Right atrium auricular region (tissue), 2 donors: ENCODE data around the gene NUP62. TPM values are rescaled to one million over a fixed set of nuclear protein-coding genes. Genes with fewer than 3 reads are reported as not detected.

Source experiments
- DNase-seq: peaks from one replicate; pipeline ENCODE4 v3.0.0-alpha.2; 2019; ENCODE audit warnings: low spot score
- H3K27ac ChIP-seq, 2 donors: fragments of 200-600 bp; sonication (generic); 1 replicate in 1 of 2; 2 replicates in 1 of 2; pipeline ENCODE4 v1.5.1; 2016 to 2019
- H3K27me3 ChIP-seq, 2 donors: fragments of 200-600 bp; sonication (generic); one replicate each; pipeline versions ENCODE4 v1.5.1 to v1.6.0; 2017 to 2019
- H3K36me3 ChIP-seq: fragments of 200-600 bp; sonication (generic); one replicate; pipeline ENCODE4 v1.5.1; 2016
- H3K4me1 ChIP-seq, 2 donors: fragments of 200-600 bp; sonication (generic); one replicate each; pipeline versions ENCODE4 v1.5.1 to v1.6.0; 2017 to 2019
- H3K4me3 ChIP-seq, 2 donors: fragments of 200-600 bp; sonication (generic); 1 replicate in 1 of 2; 2 replicates in 1 of 2; pipeline ENCODE4 v1.5.1; 2017 to 2019; ENCODE audit warnings: mild to moderate bottlenecking in 1 of 2, moderate library complexity in 1 of 2
- H3K9me3 ChIP-seq, 2 donors: fragments of 200-600 bp; sonication (generic); one replicate each; pipeline ENCODE4 v1.5.1; 2019
- microRNA-seq, 2 donors: library from miRNA; unstranded; fragments of <30 nt; microRNA quantifications; one replicate each; pipeline ENCODE4, GENCODE V29; 2016 to 2017; ENCODE audit warnings: borderline number of aligned reads in 2 of 2, borderline replicate concordance in 1 of 2
- total RNA-seq, 2 donors: library from RNA; depleted of rRNA; stranded (reverse); fragments of >200 nt; gene quantifications; one replicate each; pipeline ENCODE4 v1.1.0, GENCODE V29; 2016
- TF ChIP-seq, protein P1 (sequence below), 2 donors: fragments of 200-600 bp; sonication (generic); IDR thresholded peaks; one replicate each; pipeline ENCODE4 v1.5.1; 2019; ENCODE audit warnings: antibody characterized with exemption in 2 of 2

Gene NUP62
- total RNA-seq, 2 donors from 2014 or later, result 23.5 to 32.6 TPM

DNA sequence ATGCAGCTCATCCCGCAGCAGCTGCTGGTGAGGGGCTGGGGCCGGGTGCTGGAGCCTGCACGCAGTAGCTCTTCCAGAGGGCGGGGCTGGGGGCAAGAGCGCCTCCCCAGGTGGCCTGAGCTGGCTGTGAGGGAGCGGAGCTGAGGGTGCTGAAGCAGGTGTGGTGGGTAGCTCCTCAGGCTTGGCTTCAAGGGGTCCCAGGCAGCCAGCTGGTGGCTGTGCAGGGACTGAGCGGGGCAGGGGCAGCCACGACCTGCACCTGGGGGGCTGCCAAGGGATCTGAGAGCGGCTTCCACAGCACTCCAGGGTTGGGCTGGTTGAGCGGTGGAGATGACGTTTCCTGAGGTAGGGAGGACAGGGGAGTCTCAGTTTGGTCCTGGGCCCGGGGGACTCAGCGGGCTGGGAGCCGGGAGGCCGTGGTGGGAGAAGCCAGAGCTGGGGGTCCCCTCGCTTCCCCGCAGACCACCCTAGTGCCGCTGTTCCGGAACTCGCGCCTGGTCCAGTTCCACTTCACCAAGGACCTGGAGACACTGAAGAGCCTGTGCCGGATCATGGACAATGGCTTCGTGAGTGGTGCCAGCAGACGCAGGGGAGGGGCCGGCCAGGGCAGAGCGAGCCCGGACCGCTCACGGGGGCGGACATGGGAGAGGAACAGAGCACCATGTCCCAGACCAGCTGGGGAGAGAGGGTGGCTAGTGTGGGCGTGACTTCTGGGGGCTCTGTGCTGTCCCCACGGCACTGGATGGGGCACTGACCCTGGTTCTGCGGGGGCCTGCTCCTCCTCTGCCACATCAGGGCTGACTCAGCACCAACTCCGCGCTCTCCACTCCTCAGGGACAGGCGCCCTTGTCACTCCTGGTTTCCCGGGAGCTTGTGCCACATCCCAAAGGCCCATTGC, 71.0 kb downstream of the NUP62 start:
- Histone ChIP-seq H3K27ac (peak overlapping the region in 1 of 2 donors; percentile 11), H3K4me1 (peaks cover 0 to 23% of the 10 kb centered on the region in 2 donors), H3K36me3 (peaks cover 77% of the 10 kb centered on the region), H3K27me3 (no peaks in the 10 kb centered on the region), H3K4me3 (no peak overlapping the region), H3K9me3 (no peaks in the 10 kb centered on the region)
- TF ChIP-seq, protein P1, sequence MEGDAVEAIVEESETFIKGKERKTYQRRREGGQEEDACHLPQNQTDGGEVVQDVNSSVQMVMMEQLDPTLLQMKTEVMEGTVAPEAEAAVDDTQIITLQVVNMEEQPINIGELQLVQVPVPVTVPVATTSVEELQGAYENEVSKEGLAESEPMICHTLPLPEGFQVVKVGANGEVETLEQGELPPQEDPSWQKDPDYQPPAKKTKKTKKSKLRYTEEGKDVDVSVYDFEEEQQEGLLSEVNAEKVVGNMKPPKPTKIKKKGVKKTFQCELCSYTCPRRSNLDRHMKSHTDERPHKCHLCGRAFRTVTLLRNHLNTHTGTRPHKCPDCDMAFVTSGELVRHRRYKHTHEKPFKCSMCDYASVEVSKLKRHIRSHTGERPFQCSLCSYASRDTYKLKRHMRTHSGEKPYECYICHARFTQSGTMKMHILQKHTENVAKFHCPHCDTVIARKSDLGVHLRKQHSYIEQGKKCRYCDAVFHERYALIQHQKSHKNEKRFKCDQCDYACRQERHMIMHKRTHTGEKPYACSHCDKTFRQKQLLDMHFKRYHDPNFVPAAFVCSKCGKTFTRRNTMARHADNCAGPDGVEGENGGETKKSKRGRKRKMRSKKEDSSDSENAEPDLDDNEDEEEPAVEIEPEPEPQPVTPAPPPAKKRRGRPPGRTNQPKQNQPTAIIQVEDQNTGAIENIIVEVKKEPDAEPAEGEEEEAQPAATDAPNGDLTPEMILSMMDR (IDR thresholded peaks at IDR 0.05), result no peak
- no peak for DNase-seq

DNA sequence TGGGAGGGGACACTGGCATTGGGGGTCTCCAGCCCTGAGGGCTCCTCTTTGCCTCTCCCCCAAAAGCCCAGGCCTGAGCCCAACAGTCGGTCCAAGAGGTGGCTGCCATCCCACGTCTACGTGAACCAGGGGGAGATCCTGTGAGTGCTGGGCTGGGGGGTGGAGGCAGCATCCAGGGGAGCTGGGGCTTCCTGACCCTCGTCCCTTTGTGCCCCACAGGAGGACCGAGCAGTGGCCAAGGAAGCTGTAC, 71.5 kb downstream of the NUP62 start:
- no peak overlapping the region for H3K4me3 ChIP-seq
- DNase-seq, result no peak
- peaks cover 0 to 28% of the 10 kb centered on the region in 2 donors for H3K4me1 ChIP-seq
- TF ChIP-seq, protein P1 (IDR thresholded peaks at IDR 0.05), result no peak
- H3K9me3 ChIP-seq, result no peaks in the 10 kb centered on the region
- peaks cover 73% of the 10 kb centered on the region for H3K36me3 ChIP-seq
- H3K27ac ChIP-seq, result no peak overlapping the region
- H3K27me3 ChIP-seq, result no peaks in the 10 kb centered on the region

DNA sequence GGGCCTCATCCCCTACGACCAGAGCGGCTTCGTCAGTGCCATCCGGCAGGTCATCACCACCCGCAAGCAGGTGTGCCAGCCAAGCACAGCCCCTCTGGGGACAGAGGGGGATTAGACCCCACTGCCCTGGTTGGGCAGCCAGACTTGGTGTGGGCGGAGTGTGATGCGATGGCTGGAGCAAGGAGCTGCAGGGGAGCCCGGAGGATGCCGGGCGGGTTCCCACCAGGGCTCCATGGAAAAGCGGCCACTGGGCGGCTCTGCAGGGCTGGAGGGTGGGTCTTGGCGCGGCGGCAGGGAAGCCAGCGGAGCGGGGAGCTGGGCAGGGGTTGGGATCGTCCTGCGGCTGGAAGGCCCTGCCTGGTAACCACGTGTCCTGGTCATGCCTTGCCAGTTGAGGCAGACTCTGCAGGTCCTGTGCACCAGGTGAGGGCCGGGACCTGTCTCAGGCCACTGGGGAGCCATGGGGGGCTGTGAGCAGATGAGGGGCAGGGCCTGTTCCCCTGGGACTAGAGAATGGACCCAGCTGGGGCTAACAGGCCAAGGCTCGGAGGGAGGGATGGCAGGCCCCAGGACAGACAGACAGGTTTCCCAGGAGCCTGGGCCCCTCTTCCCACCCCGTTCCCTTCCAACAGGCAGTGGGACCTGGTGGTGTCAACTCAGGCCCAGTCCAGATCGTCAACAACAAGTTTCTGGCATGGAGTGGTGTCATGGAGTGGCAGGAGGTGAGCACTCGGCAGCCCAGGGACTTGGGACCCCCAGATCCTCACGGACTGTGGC, 72.1 kb downstream of the NUP62 start:
- Histone ChIP-seq H3K9me3 (no peaks in the 10 kb centered on the region), H3K4me1 (peaks cover 0 to 33% of the 10 kb centered on the region in 2 donors), H3K4me3 (no peak overlapping the region), H3K27me3 (no peaks in the 10 kb centered on the region), H3K27ac (no peak overlapping the region), H3K36me3 (peaks cover 72% of the 10 kb centered on the region)
- DNase-seq, result no peak
- TF ChIP-seq, protein P1 (IDR thresholded peaks at IDR 0.05), result no peak

Small RNAs within 50 kb of the gene (microRNA-seq; reads per million reads assigned to microRNA genes)
- 0.71 to 1.4 reads per million in 2 donors for gene MIR4750

Other genes starting within 250 kb of the NUP62 start
- under 1 TPM in 1 of 2 donors, not detected in 1; 0.43 TPM for gene ADM5, start 239.9 kb downstream of the NUP62 start, total RNA-seq
- 1 to 10 TPM; 1.2 to 2.8 TPM for gene CPT1C, start 238.4 kb downstream of the NUP62 start, total RNA-seq
- gene TSKS, start 166.2 kb downstream of the NUP62 start, total RNA-seq, result under 1 TPM; 0.28 to 0.96 TPM
- 10 to 100 TPM; 72.5 to 97.3 TPM for gene AP2A1, start 162.5 kb downstream of the NUP62 start, total RNA-seq
- 10 to 100 TPM; 18.5 to 22.5 TPM for gene FUZ, start 116.2 kb downstream of the NUP62 start, total RNA-seq
- gene MED25, start 111.2 kb downstream of the NUP62 start, total RNA-seq, result 10 to 100 TPM; 31.1 to 54.0 TPM
- gene PTOV1, start 78.3 kb downstream of the NUP62 start, total RNA-seq, result 10 to 100 TPM; 64.6 to 81.0 TPM
- gene PNKP, start 61.9 kb downstream of the NUP62 start, total RNA-seq, result 10 to 100 TPM; 29.2 to 32.5 TPM
- 10 to 100 TPM; 20.6 to 25.8 TPM for gene AKT1S1, start 52.1 kb downstream of the NUP62 start, total RNA-seq
- 10 to 100 TPM; 20.4 to 27.5 TPM for gene TBC1D17, start 51.8 kb downstream of the NUP62 start, total RNA-seq
- gene IL4I1, start 32.6 kb downstream of the NUP62 start, total RNA-seq, result under 1 TPM in 1 of 2 donors, not detected in 1; 0.43 TPM
- gene ATF5, start 299 bp downstream of the NUP62 start, total RNA-seq, result 1 to 10 TPM; 3.8 to 5.9 TPM
- gene SIGLEC11, start 31.7 kb upstream of the NUP62 start, total RNA-seq, result 1 to 10 TPM in 1 of 2 donors, under 1 TPM in 1; 0.19 to 2.2 TPM
- 10 to 100 TPM; 20.5 to 25.5 TPM for gene VRK3, start 95.9 kb upstream of the NUP62 start, total RNA-seq
- 1 to 10 TPM; 2.3 to 4.2 TPM for gene ZNF473, start 96.5 kb upstream of the NUP62 start, total RNA-seq
- not detected for gene IZUMO2, start 233.8 kb upstream of the NUP62 start, total RNA-seq